Stimulated activated CD4-positive, alpha-beta T cell treated with anti-CD3 and anti-CD28 coated beads, Interleukin-2, amount 100 ng/mL, for 48 hours (primary cell): ENCODE measurements around the gene FOLR1.
"Not testable (repeated sequence)": the region's sequence is repeated elsewhere in the genome, so short reads cannot be mapped to it uniquely, and the experiment has no call there.

Experiments used
- DNase-seq, 2 donors: peaks; one replicate each; pipeline ENCODE4 v3.0.0-alpha.2; 2020

FOLR1 gene

DNA sequence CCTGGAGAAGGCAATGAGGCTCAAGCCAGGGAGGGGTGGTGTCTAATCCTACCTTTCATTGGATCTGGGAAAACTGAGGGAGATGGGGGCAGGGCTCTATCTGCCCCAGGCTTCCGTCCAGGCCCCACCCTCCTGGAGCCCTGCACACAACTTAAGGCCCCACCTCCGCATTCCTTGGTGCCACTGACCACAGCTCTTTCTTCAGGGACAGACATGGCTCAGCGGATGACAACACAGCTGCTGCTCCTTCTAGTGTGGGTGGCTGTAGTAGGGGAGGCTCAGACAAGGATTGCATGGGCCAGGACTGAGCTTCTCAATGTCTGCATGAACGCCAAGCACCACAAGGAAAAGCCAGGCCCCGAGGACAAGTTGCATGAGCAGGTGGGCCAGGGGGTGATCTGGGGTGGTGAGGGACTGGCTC is at the start of gene FOLR1:
FOLR1 (plus strand) TSS at position 180 of the 421 bp plus-strand sequence; CDS start at position 214, 34 bp downstream.
- no peak for DNase-seq

DNA sequence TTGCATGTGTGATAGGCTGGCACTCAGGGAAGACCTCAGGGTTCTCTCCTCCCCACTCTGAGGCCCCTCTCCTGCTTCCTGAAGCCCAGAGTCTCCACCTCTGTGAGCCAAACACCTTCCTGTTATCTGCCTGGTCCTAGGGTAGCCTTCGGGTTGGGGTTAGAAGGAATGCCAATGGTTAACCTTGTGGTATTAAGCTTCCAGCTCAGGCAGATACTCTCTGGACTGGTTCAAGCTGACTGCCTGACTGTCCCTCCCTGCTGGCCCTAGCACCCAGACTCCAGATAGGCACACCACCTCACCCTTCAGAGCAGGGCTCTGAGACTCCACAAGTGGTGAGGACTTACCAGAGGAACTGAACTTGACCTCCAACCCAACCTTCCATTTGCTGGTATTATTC is 49.4 kb upstream of the FOLR1 start:
- DNase-seq = not testable (repeated sequence)

DNA sequence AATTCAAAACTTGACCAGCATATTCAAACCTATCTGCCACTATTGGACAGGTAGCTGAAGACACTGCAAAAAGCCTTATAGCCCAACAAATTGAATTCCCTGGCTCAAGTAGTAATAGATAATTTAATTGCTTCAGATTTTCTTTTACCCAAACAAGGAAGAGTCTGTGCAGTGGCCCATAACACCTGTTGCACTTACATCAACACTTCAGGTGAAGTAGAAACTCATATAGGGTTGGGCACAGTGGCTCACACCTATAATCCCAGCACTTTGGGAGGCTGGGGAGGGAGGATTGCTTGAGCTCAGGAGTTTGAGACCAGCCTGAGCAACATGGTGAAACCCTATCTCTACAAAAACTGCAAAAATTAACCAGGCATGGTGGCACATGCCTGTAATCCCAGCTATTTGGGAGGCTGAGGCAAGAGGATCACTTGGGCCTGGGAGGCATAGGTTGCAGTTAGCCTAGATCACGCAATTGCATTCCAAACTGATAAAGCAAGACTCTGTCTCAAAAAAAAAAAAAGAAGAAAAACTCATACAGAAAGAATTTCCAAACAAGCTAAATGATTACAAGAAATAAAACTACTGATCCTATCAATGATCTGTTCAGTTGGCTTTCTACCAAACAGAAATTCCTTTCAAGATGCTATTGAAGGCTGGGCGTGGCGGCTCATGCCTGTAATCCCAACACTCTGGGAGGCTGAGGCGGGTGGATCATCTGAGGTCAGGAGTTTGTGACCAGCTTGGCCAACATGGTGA is 47.0 kb upstream of the FOLR1 start:
- DNase-seq = no peak

DNA sequence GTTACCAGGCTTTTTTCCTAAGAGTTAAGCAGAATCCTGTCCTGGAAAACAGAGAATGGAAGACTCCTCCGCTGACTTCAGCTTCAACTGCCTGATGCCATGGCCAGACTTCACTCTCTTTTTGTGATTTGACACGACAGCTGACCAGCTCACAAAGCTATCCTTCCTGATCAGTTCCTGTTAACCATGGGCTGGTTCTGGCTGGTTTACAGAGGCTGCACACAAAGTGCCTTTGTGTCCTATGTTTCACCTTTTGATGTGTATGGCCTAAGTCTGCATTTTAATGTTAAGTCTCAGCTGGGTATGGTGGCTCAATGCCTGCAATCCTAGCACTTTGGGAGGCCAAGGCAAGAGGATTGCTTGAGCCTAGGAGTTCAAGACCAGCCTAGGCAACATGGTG is 45.3 kb upstream of the FOLR1 start:
- no peak for DNase-seq

DNA sequence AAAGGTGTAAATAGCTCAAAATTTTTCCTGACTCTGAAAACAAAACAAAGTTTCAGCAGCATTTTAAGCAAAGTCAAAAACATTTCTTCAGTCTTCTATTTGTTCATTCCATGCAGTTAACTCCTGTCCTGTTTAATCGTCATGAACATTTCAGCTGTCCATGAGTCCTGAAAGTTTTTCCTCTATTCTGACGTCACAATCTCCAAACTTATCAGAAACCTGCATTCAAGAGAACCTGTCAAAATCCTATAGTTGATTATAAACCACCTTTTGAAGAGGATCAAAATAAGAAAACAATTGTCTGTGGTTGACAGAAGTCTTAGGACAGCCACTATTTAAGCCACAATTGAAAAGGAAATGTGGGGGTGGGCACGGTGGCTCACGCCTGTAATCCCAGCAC is 41.1 kb upstream of the FOLR1 start:
- no peak for DNase-seq

DNA sequence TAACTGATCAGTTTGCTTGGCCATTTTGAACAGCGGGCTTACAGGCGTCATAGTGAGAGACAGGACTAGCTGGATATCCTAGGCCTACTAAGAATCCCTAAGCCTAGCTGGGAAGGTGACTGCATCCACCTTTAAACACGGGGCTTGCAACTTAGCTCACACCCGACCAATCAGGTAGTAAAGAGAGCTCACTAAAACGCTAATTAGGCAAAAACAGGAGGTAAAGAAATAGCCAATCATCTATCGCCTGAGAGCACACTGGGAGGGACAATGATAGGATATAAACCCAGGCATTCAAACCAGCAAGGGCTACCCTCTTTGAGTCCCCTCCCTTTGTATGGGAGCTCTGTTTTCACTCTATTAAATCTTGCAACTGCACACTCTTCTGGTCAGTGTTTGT is 38.1 kb upstream of the FOLR1 start:
- DNase-seq = not testable (repeated sequence)

DNA sequence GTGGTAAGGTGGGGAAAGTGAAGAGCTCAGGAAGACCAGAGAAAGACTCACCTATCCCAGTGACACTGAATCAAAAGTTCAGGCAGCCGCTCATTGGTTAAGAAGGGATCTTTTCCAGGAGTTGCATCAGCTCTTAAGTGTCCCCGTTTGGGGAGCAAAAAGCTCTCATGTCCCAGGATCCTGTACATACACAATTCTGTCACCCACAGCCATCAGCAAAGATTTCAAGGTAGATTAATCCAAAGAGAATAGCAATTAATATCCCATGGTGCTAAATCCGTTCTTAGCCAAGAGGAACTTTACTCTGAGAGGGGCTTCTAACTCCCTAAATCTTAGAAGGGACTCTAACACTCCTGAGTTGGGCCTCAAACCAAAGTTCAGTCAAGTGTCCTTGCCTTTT is 37.1 kb upstream of the FOLR1 start:
- DNase-seq = no peak

DNA sequence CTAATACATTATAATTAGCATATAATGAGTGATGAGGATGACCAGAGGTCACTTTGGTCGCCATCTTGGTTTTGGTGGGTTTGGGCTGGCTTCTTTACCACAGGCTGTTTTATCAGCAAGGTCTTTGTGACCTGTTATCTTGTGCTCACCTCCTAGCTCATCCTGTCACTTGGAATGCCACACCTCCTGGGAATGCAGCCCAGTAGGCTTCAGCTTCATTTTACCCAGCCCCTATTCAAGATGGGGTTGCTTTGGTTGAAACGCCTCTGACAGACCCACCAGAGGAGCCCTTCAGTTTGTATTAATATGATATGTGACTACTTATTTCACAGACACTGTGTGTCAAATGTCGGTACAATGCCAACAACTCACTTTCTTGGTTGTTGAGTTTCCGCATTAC is 36.2 kb upstream of the FOLR1 start:
- no peak for DNase-seq

DNA sequence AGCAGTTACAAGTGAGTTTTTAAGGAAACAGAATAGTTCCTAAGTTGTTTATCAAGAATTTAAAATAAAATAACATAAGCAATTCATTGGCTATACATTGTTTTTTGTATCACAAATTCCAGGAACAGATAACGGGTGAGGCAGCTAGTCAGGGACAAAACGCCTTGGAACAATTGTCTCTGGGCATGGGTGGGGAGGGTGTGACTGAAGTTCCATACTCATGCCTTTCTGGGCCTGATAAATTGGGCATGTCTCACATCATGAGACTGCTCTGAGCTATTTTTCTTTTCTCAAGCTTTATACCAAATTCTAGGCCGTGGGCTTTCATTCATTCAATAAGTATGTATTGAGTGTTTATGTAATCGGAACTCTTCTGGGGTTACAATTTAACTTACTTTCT is 34.8 kb upstream of the FOLR1 start:
- no peak for DNase-seq

DNA sequence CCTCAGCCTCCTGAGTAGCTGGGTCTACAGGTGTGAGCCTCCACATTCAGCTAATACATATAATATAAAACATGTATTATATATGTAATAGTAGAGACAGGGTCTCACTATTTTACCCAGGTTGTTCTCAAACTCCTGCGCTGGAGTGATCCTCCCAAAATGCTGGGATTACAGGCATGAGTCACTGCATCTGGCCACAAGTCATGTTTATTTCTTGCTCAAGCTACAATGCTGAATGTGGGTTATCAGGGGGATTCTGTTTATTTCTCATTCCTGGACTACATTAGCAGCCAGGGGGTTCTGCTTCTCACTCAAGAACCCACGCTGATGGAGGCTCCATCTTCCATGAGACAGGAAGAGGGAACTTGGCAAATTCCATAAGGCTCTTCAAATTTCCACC is 31.6 kb upstream of the FOLR1 start:
- DNase-seq = no peak

DNA sequence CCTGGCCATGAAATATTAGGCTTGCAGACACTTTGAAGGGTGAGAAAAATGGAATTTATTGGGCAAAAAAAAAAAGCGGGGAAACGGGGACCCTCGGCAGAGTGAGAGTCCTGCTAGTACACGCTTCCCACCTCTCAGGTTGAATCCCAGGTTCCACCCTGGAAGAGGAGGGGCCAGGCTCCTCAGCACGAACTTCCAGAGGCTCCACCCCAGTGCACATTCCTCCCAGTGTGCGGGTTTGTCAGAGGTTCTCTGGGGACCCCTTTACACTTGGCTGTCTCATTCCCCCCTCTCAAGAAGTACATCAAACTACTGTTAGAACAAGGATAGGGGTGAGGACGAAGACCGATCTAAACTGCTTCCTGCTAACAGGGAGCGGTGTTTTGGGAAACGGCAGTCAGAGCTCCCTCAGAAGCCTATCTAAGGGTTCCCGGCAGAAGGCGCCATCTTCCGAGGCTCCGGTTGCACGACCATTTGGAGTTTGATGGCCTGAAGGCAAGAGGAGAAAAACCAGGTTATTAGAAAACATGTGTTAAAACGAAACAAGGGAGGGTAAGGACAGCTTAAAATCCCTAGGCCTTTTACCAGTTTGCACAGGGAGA is 28.9 kb upstream of the FOLR1 start:
- no peak for DNase-seq

DNA sequence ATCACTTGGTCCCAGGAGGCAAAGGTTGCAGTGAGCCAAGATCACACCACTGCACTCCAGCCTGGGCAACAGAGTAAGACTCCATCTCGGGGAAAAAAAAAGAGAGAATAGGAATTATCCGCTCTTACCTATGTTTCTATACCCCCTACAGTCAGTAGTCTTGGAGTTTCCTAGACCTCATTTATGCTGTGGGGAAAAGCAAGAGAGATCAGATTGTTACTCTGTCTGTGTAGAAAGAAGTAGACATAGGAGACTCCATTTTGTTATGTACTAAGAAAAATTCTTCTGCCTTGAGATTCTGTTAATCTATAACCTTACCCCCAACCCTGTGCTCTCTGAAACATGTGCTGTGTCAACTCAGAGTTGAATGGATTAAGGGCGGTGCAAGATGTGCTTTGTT is 27.8 kb upstream of the FOLR1 start:
- not testable (repeated sequence) for DNase-seq

DNA sequence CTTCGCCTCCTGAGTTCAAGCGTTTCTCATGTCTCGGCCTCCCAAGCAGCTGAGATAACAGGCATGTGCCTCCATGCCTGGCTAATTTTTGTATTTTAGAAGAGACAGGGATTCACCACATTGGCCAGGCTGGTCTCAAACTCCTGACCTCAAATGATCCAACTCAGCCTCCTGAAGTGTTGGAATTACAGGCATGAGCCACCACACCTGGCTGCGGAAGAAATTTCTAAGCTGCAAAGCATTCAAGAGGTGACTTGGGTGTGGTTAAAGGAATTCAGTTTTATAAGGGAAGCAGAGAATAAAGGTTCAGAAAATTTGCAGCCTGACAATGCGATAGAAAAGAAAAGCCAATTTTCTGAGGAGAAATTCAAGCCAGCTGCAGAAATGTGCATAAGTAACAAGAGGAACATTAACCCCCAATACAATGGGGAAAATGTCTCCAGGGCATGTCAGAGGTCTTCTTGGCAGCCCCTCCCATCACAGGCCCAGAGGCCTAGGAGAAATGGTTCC is 22.8 kb upstream of the FOLR1 start:
- DNase-seq = not testable (repeated sequence)

DNA sequence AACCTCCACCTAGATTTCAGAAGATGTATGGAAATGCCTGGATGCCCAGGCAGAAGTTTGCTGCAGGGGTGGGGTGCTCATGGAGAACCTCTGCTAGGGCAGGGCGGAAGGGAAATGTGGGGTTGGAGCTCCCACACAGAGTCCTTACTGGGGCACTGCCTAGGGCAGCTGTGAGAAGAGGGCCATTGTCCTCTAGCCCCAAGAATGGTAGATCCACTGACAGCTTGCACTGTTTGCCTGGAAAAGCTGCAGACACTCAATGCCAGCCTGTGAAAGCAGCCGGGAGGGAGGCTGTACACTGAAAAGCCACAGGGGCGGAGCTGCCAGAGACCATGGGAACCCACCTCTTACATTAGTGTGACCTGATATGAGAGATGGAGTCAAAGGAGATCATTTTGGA is 22.2 kb upstream of the FOLR1 start:
- DNase-seq = not testable (repeated sequence)

DNA sequence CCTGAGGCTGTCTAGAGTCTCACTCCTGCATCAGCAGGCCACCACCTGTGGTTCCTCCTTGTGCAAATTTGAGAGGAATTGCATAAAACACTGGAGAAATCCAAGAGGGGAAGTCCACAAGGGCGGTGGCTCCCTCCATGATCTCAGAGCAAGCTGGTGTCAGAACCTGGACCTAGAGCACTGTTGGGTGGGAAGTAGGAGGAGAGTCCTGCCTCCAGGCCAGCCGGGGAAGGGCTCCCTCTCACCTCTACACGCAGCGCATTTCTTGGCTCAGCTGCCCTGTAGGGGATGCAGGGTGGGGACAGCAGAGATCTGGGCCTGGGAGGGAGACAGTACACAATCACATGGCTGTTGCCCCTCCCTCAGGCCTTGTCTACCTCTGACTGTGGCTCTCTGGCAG is 19.9 kb upstream of the FOLR1 start:
- DNase-seq = not testable (repeated sequence)

DNA sequence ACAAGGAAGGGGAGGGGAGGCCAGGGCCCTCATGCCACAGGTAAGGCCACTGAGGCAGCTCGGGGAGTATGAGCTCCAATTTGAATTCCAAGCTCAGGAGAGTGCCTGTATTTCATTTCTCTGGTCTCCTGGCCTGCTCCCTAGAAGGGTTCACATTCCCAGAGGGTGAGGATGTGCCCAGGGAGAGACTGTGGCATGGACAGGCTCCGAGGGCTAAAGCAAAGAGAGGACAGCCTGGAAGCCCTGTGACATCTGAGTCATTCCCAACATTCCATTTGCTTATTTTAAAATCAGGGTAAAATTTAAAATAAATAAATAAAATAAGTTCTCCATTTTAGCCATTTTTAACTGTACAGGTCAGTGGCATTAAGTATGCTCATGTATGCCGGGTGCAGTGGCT is 18.6 kb upstream of the FOLR1 start:
- DNase-seq = no peak

DNA sequence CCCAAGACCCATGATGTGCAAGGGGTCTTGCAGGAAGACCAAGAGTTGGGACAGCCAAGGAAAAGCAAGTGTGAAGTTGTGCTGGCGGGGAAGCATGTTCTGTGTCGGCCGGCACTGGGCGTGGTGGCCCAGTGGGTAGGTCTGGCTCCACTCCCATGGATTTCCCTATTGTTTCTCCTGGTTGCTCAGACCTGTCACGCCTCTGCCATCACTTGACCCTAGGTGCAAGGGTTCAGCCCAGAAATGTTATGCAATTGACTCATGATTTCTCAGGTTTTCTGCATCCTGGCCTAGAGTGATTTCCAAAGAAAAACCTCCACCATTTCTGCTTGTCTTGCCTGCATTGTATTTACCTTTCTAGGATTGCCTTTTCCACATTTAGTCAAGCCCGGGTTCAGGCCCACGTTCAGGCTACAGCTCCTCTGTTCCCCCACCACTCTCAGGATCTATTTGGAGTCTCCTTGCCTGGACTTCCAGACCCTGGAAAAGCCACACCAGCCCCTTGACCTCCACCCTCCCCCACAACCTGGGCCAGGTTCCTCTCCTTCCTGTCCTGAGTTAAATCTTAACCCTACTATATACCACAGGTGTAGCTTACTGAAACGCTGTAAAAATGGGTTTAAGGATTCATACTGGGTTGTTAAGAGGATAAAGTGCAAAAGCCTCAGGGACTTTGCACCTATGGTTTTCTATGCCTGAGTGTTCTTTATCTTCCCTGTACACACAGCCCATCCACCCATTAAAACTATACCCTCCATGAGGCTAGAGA is 17.5 kb upstream of the FOLR1 start:
- DNase-seq = no peak

DNA sequence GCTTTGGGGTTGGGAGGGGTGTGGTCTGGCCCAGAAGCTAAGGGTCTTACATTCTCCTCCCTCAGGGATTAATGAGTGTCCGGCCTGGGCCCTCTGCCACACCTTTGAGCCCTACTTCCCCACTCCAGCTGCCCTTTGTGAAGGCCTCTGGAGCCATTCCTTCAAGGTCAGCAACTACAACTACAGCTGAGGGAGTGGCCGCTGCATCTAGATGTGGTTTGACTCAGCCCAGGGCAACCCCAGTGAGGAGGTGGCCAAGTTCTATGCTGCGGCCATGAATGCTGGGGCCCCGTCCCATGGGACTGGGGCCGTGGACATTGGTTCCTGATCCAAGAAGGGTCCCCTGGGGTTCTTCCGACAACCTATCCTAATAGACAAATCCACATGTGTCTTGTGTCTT is 14.3 kb upstream of the FOLR1 start:
- DNase-seq = no peak

DNA sequence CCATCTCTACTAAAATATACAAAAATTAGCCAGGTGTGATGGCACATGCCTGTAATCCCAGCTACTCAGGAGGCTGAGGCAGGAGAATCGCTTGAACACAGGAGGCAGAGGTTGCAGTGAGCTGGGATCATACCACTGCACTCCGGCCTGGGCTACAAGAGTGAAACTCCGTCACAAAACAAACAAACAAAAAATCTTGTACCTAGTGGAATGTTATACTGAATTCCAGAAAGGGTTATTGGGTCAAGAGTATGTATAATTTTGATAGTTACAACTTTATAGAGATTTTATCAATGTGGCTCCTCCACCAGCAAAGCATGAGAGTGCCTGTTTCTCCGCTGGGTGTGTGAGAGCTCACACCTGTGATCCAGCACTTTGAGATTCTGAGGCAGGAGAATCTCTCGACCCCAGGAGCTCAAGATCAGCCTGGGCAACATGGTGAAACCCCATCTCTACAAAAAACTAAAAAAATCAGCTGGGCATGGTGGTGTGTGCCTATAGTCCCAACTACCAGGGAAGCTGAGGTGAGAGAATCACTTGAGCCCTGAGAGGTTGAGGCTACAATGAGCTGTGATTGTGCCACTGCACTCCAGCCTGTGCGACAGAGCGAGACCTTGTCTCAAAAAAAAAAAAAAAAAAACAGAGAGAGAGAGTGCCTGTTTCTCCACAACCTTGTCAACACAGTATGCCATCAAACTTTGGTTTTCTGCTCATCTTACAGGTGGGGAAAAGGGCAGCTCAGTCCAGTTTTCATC is 12.7 kb upstream of the FOLR1 start:
- DNase-seq = no peak

DNA sequence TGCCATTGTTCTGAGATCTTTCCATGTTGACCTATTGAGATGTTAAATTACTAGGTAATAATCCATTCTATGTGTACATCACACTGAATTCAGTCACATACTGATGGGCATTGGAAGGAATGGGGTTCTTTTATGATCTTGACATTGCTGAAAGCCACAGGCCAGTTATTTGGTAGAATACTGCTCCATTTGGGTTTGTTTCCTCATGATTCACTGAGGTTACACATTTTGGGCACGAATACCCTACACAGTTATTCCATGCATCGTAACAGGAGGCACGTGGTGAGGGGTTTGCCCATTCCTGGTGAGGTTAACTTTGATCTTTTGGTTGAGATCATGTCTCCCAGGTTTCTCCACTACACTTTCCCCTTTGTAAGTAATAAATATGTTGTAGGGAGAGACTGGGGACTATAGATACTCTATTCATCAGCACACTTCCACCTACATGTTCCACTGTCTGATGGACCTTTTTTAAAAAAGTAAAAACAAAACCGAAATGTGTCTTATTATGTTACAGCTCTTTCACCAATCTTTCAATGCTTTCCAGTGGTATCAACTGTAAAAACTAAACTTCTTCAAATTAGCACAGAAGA is 12.0 kb upstream of the FOLR1 start:
- peak in 1 of 2 donors; percentile 5 for DNase-seq

DNA sequence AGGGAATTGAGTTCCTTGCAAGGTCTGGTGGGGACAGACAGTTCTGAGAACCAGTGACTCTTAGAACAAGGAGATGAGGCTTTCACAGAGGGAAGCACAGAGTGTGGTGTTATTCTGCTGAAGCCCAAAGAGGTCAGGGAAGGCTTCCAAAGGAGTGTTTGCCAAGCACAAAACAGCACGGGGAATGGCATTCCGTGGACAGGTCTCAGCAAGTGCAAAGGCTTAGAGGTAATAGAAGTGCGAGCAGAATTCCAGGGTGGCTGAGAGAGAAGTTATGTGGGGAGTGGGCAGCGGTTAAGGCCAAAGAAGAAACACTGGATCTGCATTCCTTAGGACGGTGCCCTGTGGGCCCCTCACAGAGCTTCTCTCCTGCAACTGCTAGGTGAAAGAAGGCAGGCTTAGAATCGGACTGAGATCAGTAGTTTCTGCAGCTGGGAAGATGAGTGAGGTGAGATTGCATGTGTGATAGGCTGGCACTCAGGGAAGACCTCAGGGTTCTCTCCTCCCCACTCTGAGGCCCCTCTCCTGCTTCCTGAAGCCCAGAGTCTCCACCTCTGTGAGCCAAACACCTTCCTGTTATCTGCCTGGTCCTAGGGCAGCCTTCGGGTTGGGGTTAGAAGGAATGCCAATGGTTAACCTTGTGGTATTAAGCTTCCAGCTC is 10.9 kb upstream of the FOLR1 start:
- not testable (repeated sequence) for DNase-seq

DNA sequence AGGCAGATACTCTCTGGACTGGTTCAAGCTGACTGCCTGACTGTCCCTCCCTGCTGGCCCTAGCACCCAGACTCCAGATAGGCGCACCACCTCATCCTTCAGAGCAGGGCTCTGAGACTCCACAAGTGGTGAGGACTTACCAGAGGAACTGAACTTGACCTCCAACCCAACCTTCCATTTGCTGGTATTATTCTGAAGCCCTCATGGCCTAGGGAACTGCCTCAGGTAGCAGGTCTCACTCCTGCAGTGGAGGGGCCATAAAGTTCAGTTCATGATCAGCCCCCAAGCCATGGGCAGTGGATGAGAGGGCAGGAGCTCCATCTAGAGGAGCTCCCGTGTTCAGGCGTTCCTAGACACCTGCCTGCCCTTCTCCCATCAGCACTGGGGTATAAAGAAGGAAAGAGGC is 10.4 kb upstream of the FOLR1 start:
- not testable (repeated sequence) for DNase-seq
